ENCODE data around the gene NUDT15.

NUDT15 gene

GRCh38 chr13:48012668-48013067 is 24.9 kb upstream of the NUDT15 start:
- no peak overlapping the region for H3K4me3 ChIP-seq (ENCODE audit: low read length)
- TF ChIP-seq CTCF (conservative IDR thresholded peaks at IDR 0.05; ENCODE audit: low read length): no peak
- DNase-seq (ENCODE audit: low read depth): no peak

GRCh38 chr13:48014359-48014758 is 23.2 kb upstream of the NUDT15 start:
- no peak for DNase-seq (ENCODE audit: low read depth)
- TF ChIP-seq CTCF (conservative IDR thresholded peaks at IDR 0.05; ENCODE audit: low read length): no peak
- no peak overlapping the region for H3K4me3 ChIP-seq (ENCODE audit: low read length)

- no peak for DNase-seq (ENCODE audit: low read depth)
- H3K4me3 ChIP-seq (ENCODE audit: low read length): no peak overlapping the region
- TF ChIP-seq CTCF (conservative IDR thresholded peaks at IDR 0.05; ENCODE audit: low read length): no peak
Observed at GRCh38 chr13:48018637-48019036, 18.9 kb upstream of the NUDT15 start.

GRCh38 chr13:48019796-48020195 is 17.7 kb upstream of the NUDT15 start:
- DNase-seq (ENCODE audit: low read depth): no peak

GRCh38 chr13:48028066-48028465 is 9.5 kb upstream of the NUDT15 start:
- H3K4me3 ChIP-seq (ENCODE audit: low read length): no peak overlapping the region
- DNase-seq (ENCODE audit: low read depth): no peak
- no peak for TF ChIP-seq CTCF (conservative IDR thresholded peaks at IDR 0.05; ENCODE audit: low read length)

More at GRCh38 chr13:48019796-48020195, 17.7 kb upstream of the NUDT15 start:
- no peak for TF ChIP-seq CTCF (conservative IDR thresholded peaks at IDR 0.05; ENCODE audit: low read length)
- no peak overlapping the region for H3K4me3 ChIP-seq (ENCODE audit: low read length)

GRCh38 chr13:48029859-48030258 is 7.7 kb upstream of the NUDT15 start:
- TF ChIP-seq CTCF (conservative IDR thresholded peaks at IDR 0.05; ENCODE audit: low read length): no peak
- no peak overlapping the region for H3K4me3 ChIP-seq (ENCODE audit: low read length)
- no peak for DNase-seq (ENCODE audit: low read depth)

GRCh38 chr13:48038761-48039160 is 1.2 kb downstream of the NUDT15 start:
- no peak overlapping the region for H3K4me3 ChIP-seq (ENCODE audit: low read length)
- no peak for TF ChIP-seq CTCF (conservative IDR thresholded peaks at IDR 0.05; ENCODE audit: low read length)
- no peak for DNase-seq (ENCODE audit: low read depth)

Measured in AG10803 (cell line).